ENCODE results near the gene KCNIP1.

DNA sequence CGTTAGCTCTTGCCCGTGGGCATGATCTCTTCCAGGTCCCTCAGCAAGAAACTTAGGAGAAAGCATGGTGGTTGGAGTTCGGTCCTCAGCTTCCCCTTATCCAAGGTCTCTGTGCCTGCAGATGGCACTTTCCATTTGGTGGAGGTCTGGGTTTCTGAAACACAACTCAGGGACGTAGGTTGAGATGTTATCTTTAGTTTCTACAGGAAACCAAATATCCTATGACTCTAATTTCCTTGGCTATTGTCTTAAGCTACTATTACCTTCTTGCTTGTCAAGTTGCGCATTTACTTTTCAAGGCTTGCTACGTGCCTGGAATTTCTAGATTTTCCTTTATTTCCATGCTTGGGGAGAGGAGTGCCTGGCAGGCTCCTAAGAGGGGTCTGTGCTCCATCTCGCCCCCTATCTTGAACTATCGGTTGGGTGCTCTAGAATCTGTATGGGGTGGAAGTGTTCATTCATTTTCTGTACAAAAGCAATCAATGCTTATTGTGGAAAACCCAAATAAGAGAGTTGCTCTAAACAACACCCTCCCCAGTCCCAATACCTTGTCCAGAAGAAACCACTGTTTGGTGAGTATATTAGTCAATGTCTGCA is 32.9 kb upstream of the KCNIP1 start:
- TF ChIP-seq, protein P1, sequence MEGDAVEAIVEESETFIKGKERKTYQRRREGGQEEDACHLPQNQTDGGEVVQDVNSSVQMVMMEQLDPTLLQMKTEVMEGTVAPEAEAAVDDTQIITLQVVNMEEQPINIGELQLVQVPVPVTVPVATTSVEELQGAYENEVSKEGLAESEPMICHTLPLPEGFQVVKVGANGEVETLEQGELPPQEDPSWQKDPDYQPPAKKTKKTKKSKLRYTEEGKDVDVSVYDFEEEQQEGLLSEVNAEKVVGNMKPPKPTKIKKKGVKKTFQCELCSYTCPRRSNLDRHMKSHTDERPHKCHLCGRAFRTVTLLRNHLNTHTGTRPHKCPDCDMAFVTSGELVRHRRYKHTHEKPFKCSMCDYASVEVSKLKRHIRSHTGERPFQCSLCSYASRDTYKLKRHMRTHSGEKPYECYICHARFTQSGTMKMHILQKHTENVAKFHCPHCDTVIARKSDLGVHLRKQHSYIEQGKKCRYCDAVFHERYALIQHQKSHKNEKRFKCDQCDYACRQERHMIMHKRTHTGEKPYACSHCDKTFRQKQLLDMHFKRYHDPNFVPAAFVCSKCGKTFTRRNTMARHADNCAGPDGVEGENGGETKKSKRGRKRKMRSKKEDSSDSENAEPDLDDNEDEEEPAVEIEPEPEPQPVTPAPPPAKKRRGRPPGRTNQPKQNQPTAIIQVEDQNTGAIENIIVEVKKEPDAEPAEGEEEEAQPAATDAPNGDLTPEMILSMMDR (IDR thresholded peaks at IDR 0.05; ENCODE audit: insufficient read depth, low read length, poor library complexity, severe bottlenecking) = no peak
- no peak for TF ChIP-seq EZH2phosphoT487 (conservative IDR thresholded peaks at IDR 0.05; ENCODE audit: low read length)

Data from SU-DHL-6 (cell line).